Measurements from ENCODE around the gene NEDD4L. TPM values are rescaled to one million over a fixed set of nuclear protein-coding genes. Genes with fewer than 3 reads are reported as not detected.

Gene NEDD4L
- polyA plus RNA-seq, 1 of the 3 experiments (the other 2 are of a cell fraction), result 13.2 TPM

- DNase-seq, result no peak
- Histone ChIP-seq H3K36me3 (replicated peaks in 1 of 2; ENCODE audit: control insufficient read depth in 1 of 2, insufficient read depth in 2 of 2, low read length in 1 of 2) (no peaks in the 10 kb centered on the region), H2AFZ (ENCODE audit: low read depth) (no peak overlapping the region), H3K4me3 (ENCODE audit: low read depth in 2 of 2, low read length in 1 of 2) (no peak overlapping the region), H3K9me2 (no peaks in the 10 kb centered on the region), H3K79me2 (ENCODE audit: insufficient read depth) (no peaks in the 10 kb centered on the region), H3K4me1 (ENCODE audit: control insufficient read depth in 1 of 2, insufficient read depth in 2 of 2, low read depth in 1 of 2, low read length in 1 of 2) (peaks cover 0 to 6% of the 10 kb centered on the region in 2 experiments; a peak in 1 of 4 replicates), H4K20me1 (ENCODE audit: insufficient read depth) (no peaks in the 10 kb centered on the region), H3K27me3 (ENCODE audit: insufficient read depth) (no peaks in the 10 kb centered on the region), H3K9me3 (no peaks in the 10 kb centered on the region), H3K9ac (no peak overlapping the region), H3F3A (replicated peaks; ENCODE audit: insufficient read depth) (no peaks in the 10 kb centered on the region), H3K4me2 (no peak overlapping the region), H3K27ac (ENCODE audit: low read depth in 2 of 2, low read length in 1 of 2) (no peak overlapping the region)
- TF ChIP-seq USF1 (IDR thresholded peaks at IDR 0.05; ENCODE audit: borderline replicate concordance, low read depth) (no peak), IRF3 (IDR thresholded peaks at IDR 0.05; ENCODE audit: low read depth, low read length) (no peak), SMC3 (IDR thresholded peaks at IDR 0.05; ENCODE audit: low read depth, low read length) (no peak), PBX3 (IDR thresholded peaks at IDR 0.05) (no peak), FOXM1 (IDR thresholded peaks at IDR 0.05; ENCODE audit: low read depth) (no peak), YY1 (IDR thresholded peaks at IDR 0.05; ENCODE audit: low read depth) (no peak), TCF12 (IDR thresholded peaks at IDR 0.05) (no peak), FOSL2 (IDR thresholded peaks at IDR 0.05; ENCODE audit: borderline replicate concordance, low read depth) (no peak), RAD21 (IDR thresholded peaks at IDR 0.05; ENCODE audit: low read length) (no peak), ELF1 (IDR thresholded peaks at IDR 0.05) (no peak), REST (IDR thresholded peaks at IDR 0.05; ENCODE audit: low read depth, low read length) (no peak), RXRA (IDR thresholded peaks at IDR 0.05; ENCODE audit: borderline replicate concordance, low read depth) (no peak)
- WGBS (ENCODE audit: low lambda C conversion rate), result 81% methylated on average over 13 of the region's 14 CpGs
- ChIA-PET CTCF (no interaction called here), POLR2A (no interaction called here)
Observed at GRCh38 chr18:58400331-58400870, 356.4 kb downstream of the NEDD4L start.

Data from SK-N-SH (cell line).